Activated T-helper 1 cell treated with anti-CD3 and anti-CD28 coated beads, Interleukin-2, amount 50 U/mL, for 16 hours (primary cell): ENCODE data around the gene KCNT1.

Experiments used
- DNase-seq, 2 donors: peaks; one replicate each; pipeline ENCODE4 v3.0.0-alpha.2; 2020; ENCODE audit warnings: low read depth in 1 of 2, low spot score in 1 of 2

KCNT1 gene

DNA sequence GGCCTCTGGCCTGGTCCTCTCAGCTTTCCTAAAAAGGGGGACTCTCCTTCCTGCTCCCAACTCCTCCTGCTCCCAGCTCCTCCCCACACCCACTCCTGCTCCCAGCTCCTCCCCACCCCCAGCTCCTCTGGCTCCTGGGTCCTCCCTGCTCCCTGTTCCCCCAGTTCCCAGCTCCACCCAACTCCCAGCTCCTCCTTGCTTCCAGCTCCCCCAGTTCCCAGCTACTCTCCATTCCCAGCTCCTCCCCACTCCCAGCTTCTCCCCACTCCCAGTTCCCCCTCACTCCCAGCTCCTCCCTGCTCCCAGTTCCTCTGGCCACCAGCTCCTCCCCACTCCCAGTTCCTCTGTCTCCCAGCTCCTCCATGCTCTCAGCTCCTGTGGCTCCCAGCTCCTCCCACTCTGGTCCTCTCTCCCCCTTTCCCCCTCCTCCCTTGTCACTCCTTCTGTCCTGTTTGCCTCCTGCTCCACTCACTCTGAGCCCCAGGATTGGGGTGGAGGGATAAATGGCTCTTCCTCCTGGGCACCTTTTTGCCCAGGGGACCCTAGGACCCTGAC, 75.7 kb downstream of the KCNT1 start:
- DNase-seq, result no peak

DNA sequence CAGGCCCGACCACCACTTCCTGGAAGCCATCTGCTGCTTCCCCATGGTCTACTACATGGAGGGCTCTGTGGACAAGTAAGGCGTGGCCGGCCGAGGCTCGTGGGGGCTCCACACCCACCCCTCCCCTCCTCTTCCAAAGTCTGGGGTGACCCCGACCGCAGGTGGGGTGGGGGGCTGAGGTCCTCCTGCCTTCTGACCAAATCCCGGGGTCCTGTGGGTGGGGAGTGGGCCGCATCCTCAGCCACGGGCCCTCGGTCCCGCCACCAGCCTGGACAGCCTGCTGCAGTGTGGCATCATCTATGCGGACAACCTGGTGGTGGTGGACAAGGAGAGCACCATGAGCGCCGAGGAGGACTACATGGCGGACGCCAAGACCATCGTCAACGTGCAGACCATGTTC, 76.4 kb downstream of the KCNT1 start:
- DNase-seq, result no peak

DNA sequence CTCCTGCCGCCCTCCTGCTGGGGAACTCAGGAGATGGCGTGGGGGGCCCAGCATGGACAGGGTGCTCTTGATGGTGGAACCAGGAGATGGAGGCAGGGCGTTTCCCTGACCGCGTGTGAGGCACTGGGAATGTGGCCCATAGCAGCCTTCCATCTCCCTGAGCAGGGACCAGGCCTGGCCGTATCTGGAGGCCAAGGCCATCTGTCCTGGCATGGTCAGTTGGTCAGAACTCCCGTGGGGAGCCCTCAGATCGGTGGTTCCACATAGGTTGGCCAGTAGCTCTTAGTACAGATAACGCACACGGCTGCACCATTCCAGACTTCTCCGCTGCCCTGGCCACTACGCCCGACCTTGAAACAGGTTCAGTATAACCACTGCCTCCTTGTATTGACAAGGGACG, 77.6 kb downstream of the KCNT1 start:
- DNase-seq, result no peak

DNA sequence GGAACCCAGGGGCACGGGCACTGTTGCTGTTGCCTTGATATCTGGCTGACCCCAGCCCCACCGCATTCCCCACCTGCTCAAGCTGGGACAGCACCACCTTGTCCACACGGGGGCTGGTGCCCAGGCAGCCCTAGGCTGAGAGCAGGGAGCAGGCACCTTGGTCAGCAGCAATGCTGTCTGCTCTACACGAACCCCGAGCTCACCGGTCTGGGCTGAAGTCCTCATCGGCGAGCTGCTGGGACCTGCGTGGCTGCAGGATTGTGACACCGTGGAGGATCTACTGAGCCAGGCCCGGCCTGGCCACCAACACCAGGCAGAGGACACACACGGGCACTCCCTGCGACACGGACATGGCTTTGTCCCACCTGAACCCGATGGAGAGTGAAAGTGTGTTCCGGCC, 78.1 kb downstream of the KCNT1 start:
- DNase-seq, result no peak

DNA sequence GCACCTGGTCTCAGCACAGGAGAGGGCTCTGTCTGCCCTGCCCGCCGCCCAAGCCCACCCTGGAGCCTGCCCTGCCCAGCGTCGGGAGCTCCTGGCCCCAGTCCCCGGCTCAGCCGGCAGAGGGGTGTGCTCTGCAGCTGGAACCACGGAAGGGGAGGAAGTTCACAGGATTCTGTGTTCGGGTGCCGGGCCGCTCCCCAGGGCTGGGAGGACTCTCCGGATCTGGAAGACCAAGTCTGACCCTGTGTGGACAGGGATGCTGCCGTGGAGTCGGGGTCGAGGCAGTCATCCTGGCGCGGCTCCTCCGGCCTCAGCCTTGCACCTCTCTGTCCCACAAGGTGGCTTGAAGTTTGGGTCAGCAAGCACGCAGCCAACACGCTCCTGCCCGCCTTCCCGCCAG, 78.6 kb downstream of the KCNT1 start:
- no peak for DNase-seq

DNA sequence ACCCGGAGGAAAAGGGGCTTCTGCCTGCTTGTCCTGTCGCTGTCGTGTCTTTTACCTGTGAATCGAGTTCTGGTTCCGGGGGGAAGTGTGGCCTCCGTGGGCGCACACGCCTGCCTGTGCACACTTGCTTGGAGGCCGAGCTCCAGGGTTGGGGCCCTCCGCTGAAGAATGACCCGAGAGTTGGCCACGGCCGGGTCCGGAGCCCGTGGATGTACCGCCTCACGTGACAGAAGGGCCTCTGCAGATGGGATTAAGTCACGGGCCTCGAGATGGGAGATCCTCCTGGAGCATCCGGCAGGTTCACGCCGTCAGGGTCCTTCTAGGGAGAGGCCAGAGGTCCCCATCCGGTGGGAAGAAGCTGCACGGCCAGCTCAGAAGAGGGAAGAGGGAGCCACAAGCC, 81.0 kb downstream of the KCNT1 start:
- DNase-seq, result no peak

DNA sequence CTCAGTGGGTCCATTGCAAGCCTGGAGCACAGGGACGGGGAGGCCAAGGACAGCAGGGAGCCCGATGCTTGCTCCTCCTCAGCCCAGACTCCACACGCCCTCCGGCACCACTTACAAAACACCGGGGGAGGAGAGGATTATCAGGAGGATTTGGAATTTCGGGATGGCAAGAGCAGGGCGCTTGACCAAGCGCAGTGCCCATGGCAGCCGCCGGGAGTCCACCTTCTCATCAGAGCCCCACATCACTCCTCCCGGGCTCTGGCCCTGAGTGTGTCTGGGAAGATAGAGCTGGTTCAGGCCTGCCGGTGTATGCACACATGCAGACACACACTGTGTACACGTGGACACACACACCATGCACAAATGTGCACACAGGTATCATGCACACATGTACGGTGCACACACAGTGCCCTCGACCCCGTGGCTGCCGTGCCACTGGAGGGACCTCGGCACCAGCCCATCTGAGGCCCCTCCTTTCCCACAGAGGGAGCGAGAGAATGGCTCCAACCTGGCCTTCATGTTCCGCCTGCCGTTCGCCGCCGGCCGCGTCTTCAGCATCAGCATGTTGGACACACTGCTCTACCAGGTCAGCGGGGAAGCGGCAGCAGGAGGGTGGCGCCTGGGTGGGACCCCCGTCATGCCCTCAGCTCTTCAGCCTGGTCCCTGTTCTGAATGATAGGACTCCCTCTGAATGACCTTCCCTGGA, 81.7 kb downstream of the KCNT1 start:
- DNase-seq, result no peak

DNA sequence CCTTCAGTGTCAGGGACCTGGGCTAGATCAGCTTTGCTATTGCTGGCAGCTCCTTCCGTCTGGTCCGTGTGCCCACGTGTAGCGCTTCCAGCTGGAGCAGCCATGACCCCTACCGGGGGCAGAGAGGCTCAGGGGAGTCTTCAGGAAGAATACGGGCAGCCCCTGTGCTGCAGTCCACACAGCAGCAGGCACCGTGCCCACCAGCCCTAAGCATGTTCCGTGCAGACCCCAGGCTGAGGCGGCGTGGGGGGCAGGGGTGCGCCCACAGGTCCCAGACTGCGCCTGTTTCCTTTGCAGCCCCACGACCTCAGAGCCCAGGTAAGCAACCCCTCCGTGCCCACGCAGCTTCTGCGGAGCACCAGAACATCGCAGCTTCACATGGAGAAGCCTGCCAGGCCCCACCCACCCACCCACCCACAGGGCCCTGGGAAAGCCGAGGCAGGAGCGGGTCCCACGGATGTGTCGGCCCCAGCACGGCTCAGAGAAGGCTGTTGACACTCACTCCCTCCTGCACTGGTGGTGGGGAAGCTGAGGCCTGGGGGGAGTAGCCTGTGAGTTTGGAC, 83.1 kb downstream of the KCNT1 start:
- no peak for DNase-seq

DNA sequence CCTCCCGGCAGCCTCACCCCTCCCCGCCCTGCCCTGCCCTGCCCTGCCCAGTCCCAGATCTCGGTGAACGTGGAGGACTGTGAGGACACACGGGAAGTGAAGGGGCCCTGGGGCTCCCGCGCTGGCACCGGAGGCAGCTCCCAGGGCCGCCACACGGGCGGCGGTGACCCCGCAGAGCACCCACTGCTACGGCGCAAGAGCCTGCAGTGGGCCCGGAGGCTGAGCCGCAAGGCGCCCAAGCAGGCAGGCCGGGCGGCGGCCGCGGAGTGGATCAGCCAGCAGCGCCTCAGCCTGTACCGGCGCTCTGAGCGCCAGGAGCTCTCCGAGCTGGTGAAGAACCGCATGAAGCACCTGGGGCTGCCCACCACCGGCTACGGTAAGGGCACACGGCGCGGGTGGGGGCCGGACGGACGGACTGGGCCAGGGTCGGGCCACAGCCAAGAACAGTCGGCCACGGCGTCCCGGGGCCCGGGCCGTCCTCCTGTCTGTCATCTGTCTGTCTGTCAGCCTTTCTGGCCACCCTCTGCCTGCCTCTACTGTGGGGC, 84.2 kb downstream of the KCNT1 start:
- no peak for DNase-seq

DNA sequence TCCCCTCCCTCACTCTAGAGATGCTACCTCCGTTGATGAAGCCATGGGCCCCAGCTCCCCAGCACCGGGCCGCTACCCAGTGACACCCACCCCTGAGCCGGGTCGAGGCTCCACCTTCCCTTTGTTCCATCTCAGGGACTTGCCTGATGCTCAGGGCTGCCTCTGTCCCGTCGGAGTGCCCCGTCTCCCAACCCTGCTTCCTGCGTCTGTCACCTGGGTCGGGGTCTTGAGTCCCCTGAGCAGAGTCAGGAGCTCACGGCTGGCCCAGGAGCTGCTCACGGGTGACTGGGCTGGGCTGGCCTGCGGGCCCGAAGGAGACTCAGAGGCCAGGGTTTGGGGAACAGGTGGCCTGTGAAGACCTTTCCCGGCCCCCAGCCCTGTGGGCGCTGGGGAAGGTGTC, 85.3 kb downstream of the KCNT1 start:
- no peak for DNase-seq

DNA sequence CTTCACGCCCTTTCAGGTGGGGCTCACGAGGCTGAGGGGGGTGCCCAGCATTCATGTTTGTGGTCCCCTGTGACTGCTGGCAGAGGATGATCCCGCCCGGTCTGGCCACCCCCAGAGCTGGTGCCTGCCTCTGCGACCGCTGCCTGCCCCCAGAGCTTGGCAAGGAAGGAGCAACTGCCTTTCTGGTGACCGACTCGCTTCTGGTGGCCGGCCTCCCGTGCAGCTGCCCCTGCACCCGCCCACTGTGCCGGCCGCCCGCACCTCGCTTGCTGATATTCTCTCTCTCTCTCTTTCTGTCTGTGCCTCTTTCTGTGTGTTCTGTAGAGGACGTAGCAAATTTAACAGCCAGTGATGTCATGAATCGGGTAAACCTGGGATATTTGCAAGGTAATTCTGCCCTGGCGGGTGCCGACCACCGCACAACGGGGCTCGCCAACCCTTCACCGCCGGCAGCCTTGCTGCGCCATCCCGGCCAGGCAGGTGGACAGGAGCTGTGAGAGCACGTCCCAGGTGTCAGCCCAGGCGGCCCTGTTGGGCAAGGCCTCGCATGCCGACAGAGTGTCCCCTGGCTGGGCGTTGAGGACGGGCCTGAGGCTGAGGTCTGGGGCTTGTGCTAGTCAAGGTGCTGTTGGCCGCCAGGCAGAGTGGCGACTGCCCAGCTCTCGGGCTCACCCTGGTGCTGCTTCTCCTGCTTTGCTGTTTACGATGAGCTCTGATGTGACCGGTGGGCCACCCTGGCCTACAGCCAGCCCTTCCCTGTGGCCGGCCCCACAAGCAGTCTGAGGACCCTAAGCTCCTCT, 86.0 kb downstream of the KCNT1 start:
- no peak for DNase-seq

DNA sequence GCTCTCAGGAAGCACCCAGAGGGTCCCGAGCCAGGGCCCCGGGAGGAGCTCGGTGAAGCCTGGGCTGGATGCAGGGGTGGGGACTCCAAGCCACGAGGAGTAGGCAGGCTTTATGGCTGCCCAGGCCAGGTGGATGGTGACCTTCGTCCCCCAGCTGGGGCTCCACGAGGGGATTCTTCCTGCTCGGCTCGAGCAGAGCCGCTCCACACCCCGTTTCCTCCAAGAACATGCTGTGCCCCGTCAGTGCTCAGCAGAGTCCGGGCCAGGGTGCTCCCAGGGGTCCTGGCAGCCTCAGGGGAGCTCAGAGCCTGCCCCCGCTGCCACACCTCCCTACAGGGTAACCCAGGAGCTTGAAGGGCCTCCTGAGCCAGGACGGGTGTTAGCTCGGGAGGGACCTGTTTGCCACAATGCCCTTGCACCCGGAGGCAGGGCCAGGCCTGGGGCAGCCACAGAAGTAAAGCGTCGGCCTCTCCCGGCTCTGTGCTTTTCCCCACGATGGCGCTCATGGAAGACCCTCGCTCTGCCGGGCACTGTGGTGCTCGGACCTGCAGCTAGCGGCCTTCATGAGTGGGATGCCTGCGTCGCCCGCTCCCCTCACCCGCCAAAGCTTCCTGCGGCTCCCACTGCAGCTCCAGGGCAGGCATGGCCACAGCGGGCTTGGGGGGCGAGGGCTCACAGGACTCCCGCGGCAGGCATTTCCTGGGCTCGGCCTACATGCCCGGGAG, 86.8 kb downstream of the KCNT1 start:
- no peak for DNase-seq

DNA sequence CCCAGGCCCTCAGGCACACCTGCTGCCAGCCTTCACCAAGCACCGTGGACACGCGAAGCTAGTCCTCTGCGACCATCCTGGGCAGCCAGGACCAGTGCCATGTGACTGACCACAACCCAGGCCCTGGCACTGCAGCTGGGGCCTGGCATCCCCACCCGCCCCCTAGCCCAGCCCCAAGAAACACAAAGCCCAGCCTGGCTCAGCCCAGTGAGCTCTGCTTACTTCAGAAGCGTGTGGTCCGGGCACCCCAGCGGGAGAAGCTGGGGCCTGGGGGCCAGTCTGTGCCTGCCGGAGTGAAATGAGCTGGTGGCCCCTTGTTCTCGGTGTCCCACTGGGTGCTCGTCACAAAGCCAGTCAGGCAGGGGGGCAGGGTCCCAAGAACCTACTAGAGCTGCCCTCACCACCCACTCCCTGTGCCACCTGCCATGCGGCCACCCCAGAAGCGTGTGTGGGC, 87.9 kb downstream of the KCNT1 start:
- no peak for DNase-seq

DNA sequence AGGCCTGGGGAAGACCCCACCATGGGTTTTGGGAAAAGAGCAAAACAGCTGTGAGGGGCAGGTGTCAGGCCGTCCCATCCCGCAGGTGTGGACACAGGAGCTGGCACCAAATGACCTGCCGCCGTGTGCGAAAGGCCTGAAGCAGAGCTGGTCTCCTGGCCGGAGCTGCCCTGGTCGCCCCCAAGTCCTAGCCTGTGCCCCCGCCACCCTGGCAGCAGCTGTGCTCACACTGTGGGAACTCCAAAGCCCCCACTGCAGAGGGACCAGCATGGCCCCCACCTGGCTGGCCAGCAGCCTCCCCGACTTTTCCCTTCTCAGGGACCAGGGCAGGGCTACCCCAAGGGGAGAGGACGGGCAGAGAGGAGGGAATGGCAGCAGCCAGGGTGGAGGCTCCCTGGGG, 88.4 kb downstream of the KCNT1 start:
- DNase-seq, result no peak

DNA sequence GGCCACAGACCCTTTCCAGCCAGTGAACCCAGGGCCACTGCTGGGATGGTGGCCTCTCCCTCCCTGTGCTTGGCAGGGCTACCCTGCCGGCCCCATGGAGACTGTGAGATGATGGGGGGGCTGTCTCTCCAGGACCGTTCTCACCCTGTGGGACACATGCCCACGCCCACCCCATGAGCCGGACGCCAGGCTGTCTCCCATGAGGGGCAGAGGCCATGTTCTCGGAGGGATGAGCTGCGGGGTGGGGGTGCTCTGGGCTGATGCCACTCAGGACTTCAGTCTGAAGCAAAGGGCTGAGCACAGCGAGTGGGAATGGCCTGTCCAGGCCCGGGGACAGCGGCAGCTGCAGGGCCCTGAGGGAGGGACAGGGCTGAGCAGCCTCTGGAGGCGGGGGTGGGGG, 88.9 kb downstream of the KCNT1 start:
- no peak for DNase-seq

DNA sequence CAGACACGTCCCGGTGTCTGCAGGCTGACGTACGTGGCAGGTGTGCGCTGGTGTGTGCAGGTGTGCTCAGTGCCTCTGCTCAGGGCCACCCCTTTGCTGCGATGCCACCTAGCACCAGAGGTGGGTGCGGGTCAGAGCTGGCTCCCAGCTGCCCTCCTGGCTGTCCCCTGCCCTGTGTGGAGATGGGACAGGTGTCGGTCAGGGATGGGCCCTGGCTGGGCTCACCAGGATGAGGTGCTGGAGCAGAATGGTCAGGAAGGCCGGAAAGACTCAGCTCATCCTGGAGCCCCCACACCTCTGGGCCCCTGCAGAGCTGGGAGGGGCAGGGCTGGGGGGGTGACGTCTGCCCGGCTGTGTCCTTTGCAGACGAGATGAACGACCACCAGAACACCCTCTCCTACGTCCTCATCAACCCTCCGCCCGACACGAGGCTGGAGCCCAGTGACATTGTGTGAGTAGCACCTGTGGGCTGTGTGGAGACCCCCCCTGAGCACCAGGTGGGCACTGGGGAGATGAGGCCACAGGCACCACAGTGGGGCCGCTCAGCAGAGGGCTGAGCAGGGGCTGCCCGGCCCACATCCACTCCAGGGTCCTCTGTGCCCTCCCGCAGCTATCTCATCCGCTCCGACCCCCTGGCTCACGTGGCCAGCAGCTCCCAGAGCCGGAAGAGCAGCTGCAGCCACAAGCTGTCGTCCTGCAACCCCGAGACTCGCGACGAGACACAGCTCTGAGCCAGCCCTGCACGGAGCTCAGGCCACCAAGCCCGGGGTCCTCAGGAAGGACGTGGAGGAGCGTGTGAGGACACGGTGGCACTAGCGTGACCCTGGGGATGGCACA, 89.7 kb downstream of the KCNT1 start:
- DNase-seq, result no peak

DNA sequence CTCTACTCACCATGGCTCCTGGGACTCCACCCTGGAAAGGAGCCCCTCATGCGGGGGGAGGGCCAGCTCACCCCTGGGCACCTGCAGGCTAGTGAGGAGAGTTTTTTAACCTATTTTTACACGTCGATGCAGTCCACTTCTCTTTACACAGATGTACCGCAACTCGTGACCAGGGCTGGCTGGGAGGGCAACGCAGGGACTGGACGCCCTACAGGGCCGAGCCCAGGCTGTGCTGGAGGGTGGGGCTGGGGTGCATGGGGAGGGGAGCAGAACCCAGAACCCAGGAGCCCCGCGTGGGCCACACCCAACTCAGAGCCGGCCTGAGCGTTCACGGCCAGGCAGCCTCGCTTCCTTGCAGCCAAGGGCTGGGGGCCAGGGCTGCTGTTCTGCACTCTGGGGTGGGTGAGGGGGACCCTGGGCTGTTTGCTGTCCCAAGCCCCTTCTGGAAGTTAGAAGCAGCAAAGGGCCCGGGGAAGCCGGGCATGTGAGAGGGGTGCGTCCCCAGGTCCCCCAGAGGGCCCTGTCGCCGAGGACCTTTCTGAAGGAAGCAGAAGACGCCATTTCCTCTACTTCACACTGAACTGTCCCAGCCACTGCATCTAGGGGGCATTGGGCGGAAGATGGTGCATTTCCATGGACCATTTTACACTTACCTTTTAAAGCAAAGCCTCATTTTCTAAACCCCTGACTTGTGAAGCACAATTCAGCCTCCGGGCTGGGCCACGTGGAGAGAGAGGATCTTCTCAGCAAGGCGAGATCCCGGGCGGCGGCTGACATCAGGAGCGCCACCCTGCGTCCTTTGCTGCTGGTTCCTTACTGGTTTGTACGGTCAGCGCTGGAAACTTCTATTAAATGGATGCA, 90.5 kb downstream of the KCNT1 start:
- DNase-seq, result no peak

DNA sequence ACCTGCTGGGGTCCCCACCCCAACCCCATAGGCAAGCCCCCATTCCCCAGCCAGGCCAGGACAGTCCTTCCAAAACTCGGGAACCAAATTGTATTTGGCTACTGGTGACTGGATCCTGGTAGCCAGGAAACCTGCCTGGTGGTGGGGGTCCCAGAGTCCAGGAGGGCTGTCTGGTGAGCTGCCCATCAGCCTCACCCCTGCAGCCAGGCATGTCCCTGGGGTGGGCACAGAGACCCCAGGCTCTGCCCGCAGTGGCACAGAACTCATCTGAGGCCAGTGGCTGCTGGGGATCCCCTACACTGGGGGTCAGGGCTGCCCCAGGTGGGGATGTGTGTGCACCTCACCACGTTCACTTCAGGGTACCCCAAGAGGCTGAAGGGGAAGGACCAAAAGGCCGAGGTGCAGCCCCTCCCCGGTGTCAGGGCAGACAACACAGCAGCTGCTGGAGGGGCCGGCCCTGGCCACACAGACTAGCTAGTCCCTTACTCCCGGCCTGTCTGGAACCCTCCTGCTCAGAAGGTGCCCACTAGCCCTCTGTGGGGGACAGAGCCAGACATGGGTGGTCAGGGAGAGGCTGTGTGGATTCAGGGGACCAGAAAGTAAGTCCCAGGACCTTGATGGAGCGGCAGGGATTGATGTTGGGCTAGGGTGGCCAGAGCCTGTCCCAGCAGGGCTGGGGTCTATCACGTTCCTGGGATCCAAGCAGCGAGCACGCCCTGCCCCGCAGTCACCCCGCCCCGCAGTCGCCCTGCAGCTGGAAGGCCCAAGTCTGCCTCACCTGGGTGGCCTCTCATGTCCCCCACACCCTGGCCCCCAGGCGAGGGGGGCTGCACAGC, 91.5 kb downstream of the KCNT1 start:
- DNase-seq, result no peak

DNA sequence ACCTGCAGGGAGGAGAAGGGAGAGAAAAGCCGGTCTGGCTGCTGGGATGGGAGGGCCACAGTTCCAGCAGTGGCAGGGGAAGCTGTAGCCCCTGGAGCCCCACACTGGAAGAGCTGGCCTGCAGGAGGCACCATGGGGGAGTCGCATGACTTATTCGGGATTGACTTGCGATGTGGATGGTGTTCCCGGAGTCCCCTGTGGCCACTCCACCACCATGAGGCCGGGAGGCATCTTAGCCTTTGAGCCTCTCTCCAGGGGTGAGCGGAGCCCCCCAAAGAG, 92.0 kb downstream of the KCNT1 start:
- DNase-seq, result no peak
